GM23248 (cell line): ENCODE data around the gene MTG2. TPM values are rescaled to one million over a fixed set of nuclear protein-coding genes. Genes with fewer than 3 reads are reported as not detected.

Source experiments
- DNase-seq: peaks from one replicate; pipeline ENCODE4 v3.0.0-alpha.2; 2015
- H2AFZ ChIP-seq: fragments of 200-600 bp; sonication (generic); 2 replicates; pipeline ENCODE4 v1.6.1; 2016; ENCODE audit warnings: antibody characterized with exemption
- H3F3A ChIP-seq: fragments of 200-600 bp; sonication (generic); 2 replicates; pipeline ENCODE4 v1.6.1; 2016; ENCODE audit warnings: mild to moderate bottlenecking, antibody characterized with exemption, mixed run types; ENCODE audit not compliant: insufficient read depth
- H3K27ac ChIP-seq: fragments of 200-600 bp; sonication (generic); 2 replicates; pipeline ENCODE4 v1.5.1; 2016; ENCODE audit warnings: mild to moderate bottlenecking
- H3K27me3 ChIP-seq: fragments of 200-600 bp; sonication (generic); replicated peaks from 2 replicates; pipeline ENCODE4 v1.6.1; 2016; ENCODE audit warnings: mild to moderate bottlenecking; ENCODE audit not compliant: insufficient read depth
- H3K36me3 ChIP-seq: fragments of 200-600 bp; sonication (generic); 2 replicates; pipeline ENCODE4 v1.6.1; 2016; ENCODE audit warnings: low read depth, mild to moderate bottlenecking
- H3K4me1 ChIP-seq: fragments of 200-600 bp; sonication (generic); 2 replicates; pipeline ENCODE4 v1.6.1; 2016; ENCODE audit warnings: mild to moderate bottlenecking; ENCODE audit not compliant: insufficient read depth
- H3K4me2 ChIP-seq: fragments of 200-600 bp; sonication (generic); one replicate; pipeline ENCODE4 v1.6.1; 2016; ENCODE audit warnings: mild to moderate bottlenecking; ENCODE audit not compliant: unreplicated experiment
- H3K4me3 ChIP-seq: fragments of 200-600 bp; sonication (generic); 2 replicates; pipeline ENCODE4 v1.5.1; 2016; ENCODE audit warnings: mild to moderate bottlenecking
- H3K79me2 ChIP-seq: fragments of 200-600 bp; sonication (generic); 2 replicates; pipeline ENCODE4 v1.6.1; 2016; ENCODE audit warnings: mild to moderate bottlenecking; ENCODE audit not compliant: insufficient read depth
- H3K9ac ChIP-seq: fragments of 200-600 bp; sonication (generic); 2 replicates; pipeline ENCODE4 v1.6.1; 2016; ENCODE audit warnings: mild to moderate bottlenecking
- H3K9me2 ChIP-seq: fragments of 200-600 bp; sonication (generic); 2 replicates; pipeline ENCODE4 v1.6.1; 2016; ENCODE audit warnings: mixed run types, mild to moderate bottlenecking, moderate library complexity; ENCODE audit not compliant: insufficient read depth
- H3K9me3 ChIP-seq: fragments of 200-600 bp; sonication (generic); one replicate; pipeline ENCODE4 v1.6.1; 2017; ENCODE audit warnings: low read depth
- H4K20me1 ChIP-seq: fragments of 200-600 bp; sonication (generic); 2 replicates; pipeline ENCODE4 v1.6.0; 2016; ENCODE audit not compliant: insufficient read depth
- EZH2 ChIP-seq: fragments of 200-600 bp; sonication (generic); IDR thresholded peaks from 2 replicates; pipeline ENCODE4 v1.6.1; 2018; ENCODE audit warnings: antibody characterized with exemption, mild to moderate bottlenecking; ENCODE audit not compliant: insufficient read depth, poor library complexity, severe bottlenecking
- EZH2phosphoT487 ChIP-seq: fragments of 200-600 bp; sonication (generic); IDR thresholded peaks from 2 replicates; pipeline ENCODE4 v1.6.1; 2018; ENCODE audit warnings: antibody characterized with exemption, moderate library complexity, mild to moderate bottlenecking, low read depth; ENCODE audit not compliant: insufficient read depth
- WGBS, 2 experiments: methylation state at CpG; one replicate each; pipeline ENCODE4 v1.1.6; 2015 to 2017; ENCODE audit warnings: low lambda C conversion rate in 2 of 2, low coverage in 1 of 2; ENCODE audit errors: missing lambda C conversion rate in 2 of 2; 5-methylcytosine and 5-hydroxymethylcytosine counted together
- in situ Hi-C: fragments of 300-500 bp; cut with MboI; formaldehyde crosslinking; loops from 2 replicates; pipeline ENCODE4 v1.15.0; 2020
- polyA plus RNA-seq: library from polyadenylated mRNA; unstranded; fragments of >200 nt; fragmentation: Nextera tagmentation; extraction: Ambion mirVana; gene quantifications from 2 replicates; pipeline ENCODE4 v1.2.1, GENCODE V29; 2016
- total RNA-seq: library from RNA; depleted of rRNA; stranded (reverse); fragments of >200 nt; shearing (Covaris generic); gene quantifications from 2 replicates; pipeline ENCODE4 v1.2.3, GENCODE V29; 2014; rRNA removed

MTG2 gene
- total and polyA plus RNA-seq, 2 experiments from 2014 or later, result 17.3 to 20.2 TPM

DNA sequence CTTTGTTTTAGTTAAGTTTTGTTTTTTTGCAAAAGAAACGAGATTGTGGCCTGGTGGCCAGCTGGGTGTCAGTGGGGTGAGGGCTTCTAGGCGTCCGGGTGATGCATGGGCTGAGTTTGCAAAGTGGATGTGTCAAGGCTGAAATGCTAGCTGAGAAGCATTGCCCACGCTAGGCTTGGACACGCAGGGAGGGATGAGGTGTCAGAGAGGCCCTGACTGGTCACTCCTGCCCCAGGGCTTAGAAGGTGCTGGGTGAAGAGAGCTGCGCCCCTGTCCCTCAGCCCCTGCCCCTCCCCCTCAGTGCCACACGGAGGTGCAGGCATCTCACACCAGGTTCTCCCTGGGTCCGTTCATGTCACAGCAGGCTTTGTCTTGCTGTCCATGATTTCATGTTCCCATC lies 63.6 kb downstream of the MTG2 start:
- in situ Hi-C loops, result no loop called here
- H3K4me1 ChIP-seq, result no peaks in the 10 kb centered on the region
- H3K27me3 ChIP-seq, result no peaks in the 10 kb centered on the region
- H4K20me1 ChIP-seq, result no peaks in the 10 kb centered on the region; the same call in 1 of the 2 replicates
- H3K4me3 ChIP-seq, result no peak overlapping the region
- no peak for TF ChIP-seq EZH2phosphoT487
- TF ChIP-seq EZH2, result no peak
- no peaks in the 10 kb centered on the region for H3F3A ChIP-seq
- no peak overlapping the region for H3K4me2 ChIP-seq
- H3K9me3 ChIP-seq, result no peaks in the 10 kb centered on the region
- WGBS, 2 experiments, result 55 to 58% methylated on average over 8 of the region's 8 CpGs
- no peak overlapping the region for H2AFZ ChIP-seq
- H3K36me3 ChIP-seq, result no peaks in the 10 kb centered on the region
- H3K9me2 ChIP-seq, result no peaks in the 10 kb centered on the region
- peaks cover 99% of the 10 kb centered on the region for H3K79me2 ChIP-seq
- no peak overlapping the region for H3K27ac ChIP-seq
- H3K9ac ChIP-seq, result no peak overlapping the region
- DNase-seq, result no peak

DNA sequence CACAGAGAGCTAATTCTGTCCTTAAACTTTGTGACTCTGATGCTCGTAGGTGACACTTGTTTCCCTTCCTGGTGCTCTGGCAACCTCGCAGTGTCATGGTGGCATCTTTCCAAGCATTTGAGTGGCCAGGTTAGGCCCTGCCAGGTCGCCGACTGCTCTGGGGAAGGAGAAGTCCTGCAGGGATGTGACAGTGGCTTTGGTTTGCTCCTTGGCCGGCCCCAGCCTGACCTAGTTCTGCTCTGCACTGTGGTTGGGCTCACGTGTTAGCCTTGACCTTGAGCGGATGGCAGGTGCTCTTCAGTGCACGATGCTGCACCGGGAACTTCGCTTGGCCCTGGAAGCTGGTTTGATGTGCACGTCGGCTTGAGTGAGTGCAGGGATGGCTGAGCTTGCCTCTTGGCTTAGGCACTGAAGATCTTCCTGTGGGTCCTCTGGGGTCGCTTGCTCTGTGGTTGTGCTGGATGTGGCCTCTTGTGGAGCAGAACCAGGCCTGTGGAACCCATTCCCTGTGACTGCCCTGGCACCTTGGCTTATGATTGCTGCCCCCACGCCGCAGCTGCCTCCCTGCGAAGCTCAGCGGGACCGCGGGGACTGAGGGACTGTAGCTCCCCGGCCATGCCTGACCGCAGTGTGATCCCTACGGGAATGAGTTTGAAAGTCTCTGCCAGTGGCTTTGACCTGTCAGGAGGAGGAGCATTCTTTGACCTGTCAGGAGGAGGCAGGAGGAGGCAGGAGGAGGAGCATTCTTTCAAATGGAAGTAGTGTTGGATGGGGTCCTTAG lies 64.2 kb downstream of the MTG2 start:
- no peak for DNase-seq
- 74 to 83% methylated on average over 21 to 22 of the region's 22 CpGs for WGBS, 2 experiments
- Histone ChIP-seq H3K4me1 (no peaks in the 10 kb centered on the region), H3K9me3 (no peaks in the 10 kb centered on the region), H3K27me3 (no peaks in the 10 kb centered on the region), H3K27ac (no peak overlapping the region), H3K79me2 (peaks cover 99% of the 10 kb centered on the region), H3K9me2 (no peaks in the 10 kb centered on the region), H2AFZ (no peak overlapping the region), H3F3A (no peaks in the 10 kb centered on the region), H3K4me3 (no peak overlapping the region), H3K4me2 (no peak overlapping the region), H3K9ac (no peak overlapping the region), H4K20me1 (no peaks in the 10 kb centered on the region; the same call in 1 of the 2 replicates), H3K36me3 (no peaks in the 10 kb centered on the region)
- in situ Hi-C loops, result no loop called here
- TF ChIP-seq EZH2 (no peak), EZH2phosphoT487 (no peak)

DNA sequence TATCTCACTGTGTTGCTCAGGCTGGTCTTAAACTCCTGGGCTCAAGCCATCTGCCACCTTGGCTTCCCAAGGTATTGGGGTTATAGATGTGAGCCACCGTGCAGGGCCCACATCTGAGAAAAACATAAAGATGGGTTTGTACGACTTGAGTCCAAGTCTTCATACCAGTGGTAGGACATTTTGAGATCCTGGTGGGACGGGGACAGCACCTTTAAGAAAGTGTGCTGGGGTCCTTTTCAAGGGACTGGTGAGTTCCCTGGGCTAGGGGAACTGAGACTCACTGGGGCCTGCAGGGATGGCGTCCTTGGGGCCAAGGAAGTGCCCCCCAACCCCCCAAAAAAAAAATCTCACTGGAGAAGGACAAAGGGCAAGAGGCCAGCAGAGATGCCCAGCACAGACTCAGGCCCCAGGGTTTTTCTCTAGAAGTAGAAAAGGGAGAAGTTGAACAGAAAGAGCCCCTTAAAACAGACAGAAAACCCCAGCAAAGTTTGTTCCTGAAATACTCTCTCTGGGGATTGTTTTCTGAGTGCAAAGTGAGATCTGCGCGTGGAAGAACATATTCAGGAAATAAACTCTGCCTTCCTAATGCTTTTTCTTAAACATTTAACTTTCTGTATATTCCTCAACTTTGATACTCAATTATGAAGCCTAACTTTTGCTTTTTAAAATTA lies 66.2 kb downstream of the MTG2 start:
- no peak overlapping the region for H3K27ac ChIP-seq
- in situ Hi-C loops, result no loop called here
- H3K4me3 ChIP-seq, result no peak overlapping the region
- H3K36me3 ChIP-seq, result no peaks in the 10 kb centered on the region
- H3K4me2 ChIP-seq, result no peak overlapping the region
- H3K27me3 ChIP-seq, result no peaks in the 10 kb centered on the region
- no peak overlapping the region for H3K9ac ChIP-seq
- no peaks in the 10 kb centered on the region for H3K9me3 ChIP-seq
- peaks cover 99% of the 10 kb centered on the region for H3K79me2 ChIP-seq
- WGBS, 2 experiments, result 66 to 74% methylated on average over 6 of the region's 6 CpGs
- H3F3A ChIP-seq, result no peaks in the 10 kb centered on the region
- DNase-seq, result no peak
- H3K4me1 ChIP-seq, result no peaks in the 10 kb centered on the region
- H4K20me1 ChIP-seq, result no peaks in the 10 kb centered on the region; the same call in 1 of the 2 replicates
- no peak for TF ChIP-seq EZH2phosphoT487
- no peak for TF ChIP-seq EZH2
- H2AFZ ChIP-seq, result no peak overlapping the region
- H3K9me2 ChIP-seq, result no peaks in the 10 kb centered on the region

DNA sequence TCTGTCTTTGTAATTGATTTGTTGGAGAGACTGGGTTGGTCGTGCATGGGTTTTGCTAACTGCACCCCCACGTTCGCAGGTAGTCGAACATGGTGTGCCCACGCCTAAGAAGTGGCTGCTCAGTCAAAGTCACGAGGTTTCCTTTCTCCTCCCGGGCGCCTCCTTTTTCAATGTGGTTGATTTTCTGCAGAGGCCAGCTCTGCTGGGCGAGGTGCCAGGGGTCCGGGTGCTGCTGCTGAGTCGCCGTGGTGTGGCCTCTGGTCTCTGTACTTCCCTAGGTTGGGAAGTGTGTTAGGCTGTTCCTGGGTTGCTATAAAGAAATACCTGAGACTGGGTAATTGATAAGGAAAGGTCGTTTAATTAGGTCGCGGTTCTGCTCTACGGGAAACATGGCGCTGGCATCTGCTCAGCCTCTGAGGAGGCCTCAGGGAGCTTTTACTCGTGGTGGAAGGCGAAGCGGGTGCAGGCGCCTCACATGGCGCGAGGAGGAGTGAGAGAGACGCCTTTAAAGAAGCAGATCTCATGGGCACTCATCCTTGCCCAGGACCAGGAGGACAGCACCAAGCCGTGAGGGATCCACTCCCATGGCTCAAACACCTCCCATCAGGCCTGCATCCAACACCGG lies 69.6 kb downstream of the MTG2 start:
- Histone ChIP-seq H3F3A (no peaks in the 10 kb centered on the region), H3K4me1 (no peaks in the 10 kb centered on the region), H4K20me1 (peaks cover 4% of the 10 kb centered on the region; the same call in 1 of the 2 replicates), H3K9me3 (no peaks in the 10 kb centered on the region), H3K79me2 (peaks cover 99% of the 10 kb centered on the region), H3K27me3 (no peaks in the 10 kb centered on the region), H3K27ac (no peak overlapping the region), H3K4me2 (no peak overlapping the region), H3K4me3 (no peak overlapping the region), H3K9ac (no peak overlapping the region), H3K9me2 (no peaks in the 10 kb centered on the region), H2AFZ (no peak overlapping the region), H3K36me3 (no peaks in the 10 kb centered on the region)
- in situ Hi-C loops, result no loop called here
- WGBS, 2 experiments, result 88 to 89% methylated on average over 25 to 26 of the region's 26 CpGs
- no peak for DNase-seq
- no peak for TF ChIP-seq EZH2

Other genes starting within 250 kb of the MTG2 start
- 2.9 and 4.2 TPM in 2 replicates for gene TAF4, start 117.1 kb upstream of the MTG2 start, total RNA-seq
- 0.80 and 1.4 TPM in 2 replicates for gene TAF4, start 117.1 kb upstream of the MTG2 start, polyA plus RNA-seq
- gene LSM14B, start 60.6 kb upstream of the MTG2 start, total RNA-seq, result 28.0 and 30.0 TPM in 2 replicates
- 1.0 and 1.3 TPM in 2 replicates for gene LSM14B, start 60.6 kb upstream of the MTG2 start, polyA plus RNA-seq
- gene PSMA7, start 39.6 kb upstream of the MTG2 start, total RNA-seq, result 268 and 308 TPM in 2 replicates
- 488 and 493 TPM in 2 replicates for gene PSMA7, start 39.6 kb upstream of the MTG2 start, polyA plus RNA-seq
- gene SS18L1, start 39.3 kb upstream of the MTG2 start, total RNA-seq, result 7.5 and 8.8 TPM in 2 replicates
- gene SS18L1, start 39.3 kb upstream of the MTG2 start, polyA plus RNA-seq, result 1.5 and 2.3 TPM in 2 replicates
- not detected in 2 replicates for gene HRH3, start 37.2 kb downstream of the MTG2 start, total RNA-seq
- not detected in 2 replicates for gene HRH3, start 37.2 kb downstream of the MTG2 start, polyA plus RNA-seq
- 22.4 and 27.9 TPM in 2 replicates for gene OSBPL2, start 55.5 kb downstream of the MTG2 start, total RNA-seq
- 22.2 and 24.8 TPM in 2 replicates for gene OSBPL2, start 55.5 kb downstream of the MTG2 start, polyA plus RNA-seq
- 117 and 138 TPM in 2 replicates for gene ADRM1, start 120.0 kb downstream of the MTG2 start, total RNA-seq
- 162 and 175 TPM in 2 replicates for gene ADRM1, start 120.0 kb downstream of the MTG2 start, polyA plus RNA-seq
- gene LAMA5, start 184.3 kb downstream of the MTG2 start, total RNA-seq, result 4.5 and 13.9 TPM in 2 replicates
- gene LAMA5, start 184.3 kb downstream of the MTG2 start, polyA plus RNA-seq, result 4.3 and 6.0 TPM in 2 replicates
- 1,039 and 1,622 TPM in 2 replicates for gene RPS21, start 204.1 kb downstream of the MTG2 start, total RNA-seq
- 566 and 639 TPM in 2 replicates for gene RPS21, start 204.1 kb downstream of the MTG2 start, polyA plus RNA-seq
- gene CABLES2, start 224.3 kb downstream of the MTG2 start, total RNA-seq, result 3.0 and 7.3 TPM in 2 replicates
- gene CABLES2, start 224.3 kb downstream of the MTG2 start, polyA plus RNA-seq, result 0.66 and 0.82 TPM in 2 replicates
- gene RBBP8NL, start 244.5 kb downstream of the MTG2 start, total RNA-seq, result not detected in 2 replicates
- gene RBBP8NL, start 244.5 kb downstream of the MTG2 start, polyA plus RNA-seq, result not detected in 2 replicates